ENCODE results near the gene SAE1. TPM values are rescaled to one million over a fixed set of nuclear protein-coding genes. Genes with fewer than 3 reads are reported as not detected.

SAE1 gene
- total RNA-seq, result 10 to 100 TPM; 37.9 to 66.9 (median 50.8) TPM

DNA sequence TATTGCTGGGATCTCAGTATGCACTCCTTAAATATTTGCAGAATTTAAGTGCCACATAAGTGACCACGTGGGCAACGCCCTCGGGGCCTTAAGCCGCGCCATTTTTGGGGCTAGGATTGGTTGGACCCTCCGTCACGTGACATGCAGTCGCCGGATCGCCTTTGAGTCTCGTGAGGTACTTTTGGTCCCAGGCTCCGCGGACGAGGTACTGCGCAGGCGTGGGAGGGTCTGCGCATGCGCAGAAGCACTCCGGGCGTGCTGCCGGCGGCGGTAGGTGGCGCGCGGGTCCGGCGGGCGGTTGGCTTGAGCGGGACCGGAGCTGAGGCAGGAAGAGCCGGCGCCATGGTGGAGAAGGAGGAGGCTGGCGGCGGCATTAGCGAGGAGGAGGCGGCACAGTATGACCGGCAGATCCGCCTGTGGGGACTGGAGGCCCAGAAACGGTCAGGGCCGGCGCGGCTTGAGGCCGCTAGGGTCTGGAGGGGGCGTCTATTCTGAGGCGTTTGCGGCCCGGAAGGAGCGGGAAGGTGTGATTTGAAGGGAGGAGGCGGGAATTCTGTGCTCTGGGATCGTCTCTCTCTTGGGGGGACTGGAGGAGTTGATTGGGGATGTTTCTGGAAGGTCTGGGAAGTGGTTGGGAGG lies at the start of gene SAE1:
Gene SAE1 (plus strand): TSS at position 247 of the 639 bp plus-strand sequence. CDS start 96 bp downstream, at position 343.
- H3K4me1 ChIP-seq, result peaks cover 0 to 45% (median 8%) of the 10 kb centered on the region in 4 donors
- peak within 1 kb of the TSS; percentile 68 to 89 (median 74) for H3K4me3 ChIP-seq

DNA sequence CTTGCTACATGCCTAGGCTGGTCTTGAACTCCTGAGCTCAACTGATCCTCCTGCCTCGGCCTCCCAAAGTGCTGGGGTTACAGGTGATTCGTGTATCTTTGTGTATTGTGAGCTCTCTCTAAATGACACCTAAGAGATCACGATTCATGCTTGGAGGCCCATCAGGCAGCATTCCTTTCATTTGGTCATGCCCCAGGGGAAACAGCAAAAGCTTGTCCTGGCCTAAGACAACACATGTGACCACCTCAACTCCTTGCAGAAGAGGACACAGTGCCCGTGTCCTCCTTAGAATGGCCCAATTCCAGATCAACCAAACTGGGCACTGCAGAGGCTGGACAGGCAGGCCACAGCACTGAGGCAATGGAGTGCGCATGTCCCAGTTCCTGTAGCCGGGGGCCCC lies 49.5 kb upstream of the SAE1 start:
- H3K4me3 ChIP-seq, result no peak overlapping the region
- DNase-seq (ENCODE audit: low spot score in 2 of 2), result no peak
- WGBS, 2 donors, result 76 to 84% methylated on average over 5 to 6 of the region's 6 CpGs
- H3K36me3 ChIP-seq, result peaks cover 7 to 86% (median 16%) of the 10 kb centered on the region in 3 donors
- H3K9me3 ChIP-seq, result no peaks in the 10 kb centered on the region
- peaks cover 0 to 6% (median 0%) of the 10 kb centered on the region in 4 donors for H3K4me1 ChIP-seq
- H3K27ac ChIP-seq, result peak overlapping the region in 1 of 4 donors; percentile 48
- TF ChIP-seq, protein P1, sequence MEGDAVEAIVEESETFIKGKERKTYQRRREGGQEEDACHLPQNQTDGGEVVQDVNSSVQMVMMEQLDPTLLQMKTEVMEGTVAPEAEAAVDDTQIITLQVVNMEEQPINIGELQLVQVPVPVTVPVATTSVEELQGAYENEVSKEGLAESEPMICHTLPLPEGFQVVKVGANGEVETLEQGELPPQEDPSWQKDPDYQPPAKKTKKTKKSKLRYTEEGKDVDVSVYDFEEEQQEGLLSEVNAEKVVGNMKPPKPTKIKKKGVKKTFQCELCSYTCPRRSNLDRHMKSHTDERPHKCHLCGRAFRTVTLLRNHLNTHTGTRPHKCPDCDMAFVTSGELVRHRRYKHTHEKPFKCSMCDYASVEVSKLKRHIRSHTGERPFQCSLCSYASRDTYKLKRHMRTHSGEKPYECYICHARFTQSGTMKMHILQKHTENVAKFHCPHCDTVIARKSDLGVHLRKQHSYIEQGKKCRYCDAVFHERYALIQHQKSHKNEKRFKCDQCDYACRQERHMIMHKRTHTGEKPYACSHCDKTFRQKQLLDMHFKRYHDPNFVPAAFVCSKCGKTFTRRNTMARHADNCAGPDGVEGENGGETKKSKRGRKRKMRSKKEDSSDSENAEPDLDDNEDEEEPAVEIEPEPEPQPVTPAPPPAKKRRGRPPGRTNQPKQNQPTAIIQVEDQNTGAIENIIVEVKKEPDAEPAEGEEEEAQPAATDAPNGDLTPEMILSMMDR (IDR thresholded peaks at IDR 0.05), result no peak
- TF ChIP-seq EP300 (IDR thresholded peaks at IDR 0.05) (no peak), POLR2A (IDR thresholded peaks at IDR 0.05) (no peak)
- no peaks in the 10 kb centered on the region for H3K27me3 ChIP-seq

More for the DNA sequence above, at the start of gene SAE1:
- DNase-seq (ENCODE audit: low spot score in 2 of 2), result peak; percentile 82 to 84
- TF ChIP-seq POLR2A (IDR thresholded peaks at IDR 0.05) (peak; percentile 43 to 76), EP300 (IDR thresholded peaks at IDR 0.05) (peak; percentile 72 to 89)
- TF ChIP-seq, protein P1 (IDR thresholded peaks at IDR 0.05), result peak; percentile 56 to 84 (median 61)
- Histone ChIP-seq H3K27me3 (no peaks in the 10 kb centered on the region), H3K36me3 (no peaks in the 10 kb centered on the region), H3K9me3 (no peaks in the 10 kb centered on the region), H3K27ac (peak within 1 kb of the TSS; percentile 86 to 94 (median 92))
- WGBS, 2 donors, result 0% methylated on average over 38 to 51 of the region's 51 CpGs

DNA sequence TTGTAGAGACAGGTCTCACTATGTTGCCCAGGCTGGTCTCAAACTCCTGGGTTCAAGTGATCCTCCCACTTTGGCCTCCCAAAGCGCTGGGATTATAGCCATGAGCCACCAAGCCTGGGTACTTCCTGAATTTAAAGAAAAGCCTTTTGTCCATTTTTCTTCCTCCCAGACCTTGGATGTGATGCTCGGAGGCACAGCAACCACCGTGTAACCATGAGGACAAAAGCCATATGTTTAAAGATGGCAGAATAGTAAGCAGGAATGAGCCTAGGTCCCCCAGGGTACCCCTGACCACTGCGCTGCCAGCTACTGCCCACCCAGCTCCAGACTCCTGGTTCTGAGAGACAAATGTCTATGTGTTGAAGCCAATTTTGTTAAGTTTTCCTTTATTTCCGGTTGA lies 48.1 kb upstream of the SAE1 start:
- Histone ChIP-seq H3K27ac (no peak overlapping the region), H3K4me1 (peaks cover 0 to 6% (median 0%) of the 10 kb centered on the region in 4 donors), H3K4me3 (no peak overlapping the region), H3K9me3 (no peaks in the 10 kb centered on the region), H3K36me3 (peaks cover 7 to 87% (median 12%) of the 10 kb centered on the region in 3 donors), H3K27me3 (no peaks in the 10 kb centered on the region)
- TF ChIP-seq POLR2A (IDR thresholded peaks at IDR 0.05) (no peak), EP300 (IDR thresholded peaks at IDR 0.05) (no peak)
- TF ChIP-seq, protein P1 (IDR thresholded peaks at IDR 0.05), result no peak
- DNase-seq (ENCODE audit: low spot score in 2 of 2), result no peak
- WGBS, 2 donors, result 95% methylated on average over 5 of the region's 5 CpGs

DNA sequence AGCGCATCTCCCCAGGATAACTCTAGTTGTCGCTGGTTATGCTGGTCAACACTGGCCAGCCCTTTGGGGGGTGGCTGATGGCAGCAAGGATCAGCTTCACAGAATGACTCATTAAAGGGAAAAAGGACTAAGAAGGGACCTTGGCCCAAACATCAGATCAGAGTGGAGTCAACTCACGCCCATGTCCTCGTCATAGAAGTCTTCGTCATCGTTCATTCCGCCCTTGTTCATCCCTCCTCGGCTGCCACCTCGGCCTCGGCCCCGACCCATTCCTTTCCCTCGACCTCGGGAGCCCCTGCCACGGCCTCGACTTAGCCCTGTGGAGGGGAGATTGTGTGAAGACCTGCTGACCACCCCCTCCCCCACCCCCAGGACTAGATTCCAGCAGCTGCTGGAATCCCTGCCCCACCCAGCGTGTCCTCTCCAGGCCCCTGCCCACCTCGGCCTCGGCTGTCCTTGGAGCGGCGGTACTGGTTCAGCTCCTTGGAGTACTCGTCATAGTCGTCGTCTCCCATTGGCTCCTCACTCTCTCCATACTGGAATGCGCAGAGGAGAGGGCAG lies 45.7 kb upstream of the SAE1 start:
- no peak overlapping the region for H3K4me3 ChIP-seq
- peaks cover 0 to under 1% (median 0%) of the 10 kb centered on the region in 4 donors for H3K4me1 ChIP-seq
- DNase-seq (ENCODE audit: low spot score in 2 of 2), result no peak
- no peak for TF ChIP-seq EP300 (IDR thresholded peaks at IDR 0.05)
- H3K9me3 ChIP-seq, result no peaks in the 10 kb centered on the region
- H3K27ac ChIP-seq, result no peak overlapping the region
- no peaks in the 10 kb centered on the region for H3K27me3 ChIP-seq
- H3K36me3 ChIP-seq, result peaks cover 8 to 99% (median 25%) of the 10 kb centered on the region in 3 donors
- WGBS, 2 donors, result 93 to 94% methylated on average over 24 of the region's 24 CpGs

DNA sequence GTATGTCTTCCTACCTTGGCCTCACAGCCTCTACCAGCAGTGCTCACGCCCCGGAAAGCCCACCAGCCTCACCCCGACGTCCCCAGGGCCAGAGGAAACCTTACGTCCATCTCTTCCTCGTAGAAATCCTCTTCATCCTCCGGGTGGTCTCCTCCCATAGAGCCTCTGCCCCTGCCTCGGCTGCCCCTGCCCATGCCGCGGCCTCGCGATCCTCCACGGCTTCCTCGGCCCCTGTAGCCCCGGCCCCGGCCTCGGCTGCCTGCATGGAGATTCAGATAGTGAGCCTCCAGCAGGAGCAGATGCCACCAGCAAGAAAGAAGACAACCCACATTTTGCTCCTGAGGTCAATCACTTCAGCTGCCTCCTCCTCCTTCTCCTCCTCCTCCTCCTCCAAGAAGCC lies 44.4 kb upstream of the SAE1 start:
- H3K4me3 ChIP-seq, result no peak overlapping the region
- H3K27me3 ChIP-seq, result no peaks in the 10 kb centered on the region
- WGBS, 2 donors, result 89 to 96% methylated on average over 17 of the region's 17 CpGs
- H3K9me3 ChIP-seq, result no peaks in the 10 kb centered on the region
- no peaks in the 10 kb centered on the region for H3K4me1 ChIP-seq
- no peak overlapping the region for H3K27ac ChIP-seq
- no peak for DNase-seq (ENCODE audit: low spot score in 2 of 2)
- no peak for TF ChIP-seq POLR2A (IDR thresholded peaks at IDR 0.05)
- TF ChIP-seq EP300 (IDR thresholded peaks at IDR 0.05), result no peak
- TF ChIP-seq, protein P1 (IDR thresholded peaks at IDR 0.05), result no peak
- peaks cover 7 to 100% (median 26%) of the 10 kb centered on the region in 3 donors for H3K36me3 ChIP-seq
